Measurements from ENCODE around the gene CEACAM3.
"Not testable (repeated sequence)": the region's sequence is repeated elsewhere in the genome, so short reads cannot be mapped to it uniquely, and the experiment has no call there.

The CEACAM3 gene

GRCh38 chr19:41758846-41759245 is 37.5 kb upstream of the CEACAM3 start:
- no peak for TF ChIP-seq CTCF (IDR thresholded peaks at IDR 0.05; ENCODE audit: borderline replicate concordance, insufficient read depth, low read depth, low read length)
- H3K4me3 ChIP-seq (ENCODE audit: low read depth, low read length), result no peak overlapping the region

DNA sequence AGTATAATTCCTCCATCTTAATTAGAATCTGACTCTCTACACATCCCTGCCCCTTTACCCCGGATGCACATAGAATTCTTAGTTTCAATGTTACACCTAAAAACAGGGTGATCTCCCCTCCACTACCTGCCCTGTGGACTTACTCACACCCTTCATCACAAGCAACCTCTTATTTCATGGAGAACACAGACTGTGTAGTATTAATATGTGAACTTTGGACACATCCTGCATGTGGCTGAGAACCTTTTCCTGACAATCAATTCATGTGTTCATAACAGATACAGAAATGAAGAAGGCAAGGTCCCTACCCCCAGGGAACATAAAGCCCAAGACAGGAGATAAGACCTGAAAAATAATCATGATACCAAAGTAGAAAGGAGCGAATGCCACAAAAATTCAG is 29.3 kb upstream of the CEACAM3 start:
- TF ChIP-seq CTCF (IDR thresholded peaks at IDR 0.05; ENCODE audit: borderline replicate concordance, insufficient read depth, low read depth, low read length), result no peak
- H3K4me3 ChIP-seq (ENCODE audit: low read depth, low read length), result no peak overlapping the region

DNA sequence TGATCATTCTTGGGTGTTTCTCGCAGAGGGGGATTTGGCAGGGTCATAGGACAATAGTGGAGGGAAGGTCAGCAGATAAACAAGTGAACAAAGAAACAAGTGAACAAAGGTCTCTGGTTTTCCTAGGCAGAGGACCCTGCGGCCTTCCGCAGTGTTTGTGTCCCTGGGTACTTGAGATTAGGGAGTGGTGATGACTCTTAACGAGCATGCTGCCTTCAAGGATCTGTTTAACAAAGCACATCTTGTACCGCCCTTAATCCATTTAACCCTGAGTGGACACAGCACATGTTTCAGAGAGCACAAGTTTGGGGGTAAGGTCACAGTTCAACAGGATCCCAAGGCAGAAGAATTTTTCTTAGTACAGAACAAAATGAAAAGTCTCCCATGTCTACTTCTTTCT is 28.3 kb upstream of the CEACAM3 start:
- H3K4me3 ChIP-seq (ENCODE audit: low read depth, low read length), result not testable (repeated sequence)

- TF ChIP-seq CTCF (IDR thresholded peaks at IDR 0.05; ENCODE audit: borderline replicate concordance, insufficient read depth, low read depth, low read length), result no peak
- no peak overlapping the region for H3K4me3 ChIP-seq (ENCODE audit: low read depth, low read length)
These were observed 26.8 kb upstream of the CEACAM3 start for GRCh38 chr19:41769608-41770007.

DNA sequence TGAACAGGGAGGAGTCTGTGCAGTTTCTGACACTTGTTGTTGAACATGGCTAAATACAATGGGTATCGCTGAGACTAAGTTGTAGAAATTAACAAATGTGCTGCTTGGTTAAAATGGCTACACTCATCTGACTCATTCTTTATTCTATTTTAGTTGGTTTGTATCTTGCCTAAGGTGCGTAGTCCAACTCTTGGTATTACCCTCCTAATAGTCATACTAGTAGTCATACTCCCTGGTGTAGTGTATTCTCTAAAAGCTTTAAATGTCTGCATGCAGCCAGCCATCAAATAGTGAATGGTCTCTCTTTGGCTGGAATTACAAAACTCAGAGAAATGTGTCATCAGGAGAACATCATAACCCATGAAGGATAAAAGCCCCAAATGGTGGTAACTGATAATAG is 25.0 kb upstream of the CEACAM3 start:
- no peak for TF ChIP-seq CTCF (IDR thresholded peaks at IDR 0.05; ENCODE audit: borderline replicate concordance, insufficient read depth, low read depth, low read length)
- H3K4me3 ChIP-seq (ENCODE audit: low read depth, low read length), result no peak overlapping the region

DNA sequence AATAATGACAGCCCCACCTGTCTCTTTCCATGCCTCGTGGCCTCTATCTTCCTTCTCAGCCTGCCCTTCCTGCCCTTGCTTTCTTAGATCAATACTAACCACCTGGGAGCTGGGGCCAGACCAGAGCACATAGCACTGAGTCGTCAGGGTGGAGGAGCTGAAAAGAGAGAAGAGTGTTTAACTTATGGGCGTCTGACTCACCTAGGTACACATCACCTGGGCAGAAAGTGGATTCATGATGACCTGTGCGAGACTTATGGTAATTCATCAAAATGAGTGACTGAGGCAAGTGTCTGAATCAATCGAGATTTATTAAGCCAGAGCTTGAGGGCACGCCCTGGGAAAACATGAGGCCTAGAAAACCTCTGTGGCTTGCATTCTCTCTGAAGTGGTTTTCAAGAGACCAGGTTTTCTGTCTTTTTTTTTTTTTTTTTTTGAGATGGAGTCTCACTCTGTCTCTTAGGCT is 21.8 kb upstream of the CEACAM3 start:
- no peak for TF ChIP-seq CTCF (IDR thresholded peaks at IDR 0.05; ENCODE audit: borderline replicate concordance, insufficient read depth, low read depth, low read length)
- no peak overlapping the region for H3K4me3 ChIP-seq (ENCODE audit: low read depth, low read length)

GRCh38 chr19:41776700-41777099 is 19.7 kb upstream of the CEACAM3 start:
- TF ChIP-seq CTCF (IDR thresholded peaks at IDR 0.05; ENCODE audit: borderline replicate concordance, insufficient read depth, low read depth, low read length), result no peak
- H3K4me3 ChIP-seq (ENCODE audit: low read depth, low read length), result no peak overlapping the region

DNA sequence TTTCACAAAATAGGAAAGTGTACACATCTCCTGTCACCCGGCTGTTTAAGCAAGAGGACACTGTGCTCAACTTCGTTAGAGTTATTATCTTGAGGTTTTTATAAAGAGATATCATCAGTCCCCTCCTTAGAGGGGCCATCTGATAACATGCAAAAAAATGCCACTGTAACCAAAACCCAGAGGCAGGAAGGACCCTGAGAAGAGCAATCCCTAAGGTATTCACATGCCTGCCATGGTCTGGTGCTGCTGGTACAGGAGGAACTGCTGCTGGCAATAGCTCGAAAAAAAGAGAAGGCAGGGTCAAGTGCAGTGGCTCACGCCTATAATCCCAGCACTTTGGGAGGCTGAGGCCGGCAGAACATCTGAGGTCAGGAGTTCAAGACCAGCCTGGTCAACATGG is 12.8 kb upstream of the CEACAM3 start:
- H3K4me3 ChIP-seq (ENCODE audit: low read depth, low read length), result no peak overlapping the region
- no peak for TF ChIP-seq CTCF (IDR thresholded peaks at IDR 0.05; ENCODE audit: borderline replicate concordance, insufficient read depth, low read depth, low read length)
